Endothelial cell of umbilical vein (primary cell): Measurements from ENCODE around the gene GPHA2. TPM values are rescaled to one million over a fixed set of nuclear protein-coding genes. Genes with fewer than 3 reads are reported as not detected.

Experiments used
- BruUV-seq: library from RNA; stranded (reverse); fragments of 400-500 nt; replicated peaks from 2 replicates; lab custom pipeline; 2021; lab: Mats Ljungman, UMichigan
- CTCF ChIA-PET: fragments of 300-600, 350-600 bp; sonication (Branson Sonifier 250); formaldehyde crosslinking; loops from one replicate; lab custom pipeline; 2021; ENCODE audit warnings: antibody characterized with exemption, inconsistent platforms; lab: Charles Lee
- POLR2A ChIA-PET: fragments of 300-600, 350-600 bp; sonication (Branson Sonifier 250); formaldehyde crosslinking; loops from one replicate; lab custom pipeline; 2021; ENCODE audit warnings: antibody characterized with exemption, inconsistent platforms; lab: Charles Lee
- DNase-seq: peaks from one replicate; pipeline ENCODE4 v3.0.0-alpha.2; 2011; ENCODE audit warnings: low read depth, low spot score
- FAIRE-seq: peaks from 2 replicates; lab custom pipeline; 2011; peaks lifted over from hg19 to GRCh38; lab: Jason Lieb, UNC
- H2AFZ ChIP-seq: 2 replicates; pipeline ENCODE4 v1.6.0; 2012; ENCODE audit warnings: low read depth, low read length, control low read depth, inconsistent platforms
- H3K27ac ChIP-seq: 2 replicates; pipeline ENCODE4 v1.5.1; 2011; ENCODE audit warnings: low read depth, mild to moderate bottlenecking, control low read depth, low read length, moderate library complexity; ENCODE audit not compliant: insufficient read depth
- H3K27me3 ChIP-seq, 2 experiments: 2 replicates each; pipeline versions ENCODE4 v1.6.0 to v1.6.1; 2011; ENCODE audit warnings: low read length in 2 of 2, mixed read lengths in 1 of 2; ENCODE audit not compliant: control insufficient read depth in 2 of 2, insufficient read depth in 2 of 2
- H3K36me3 ChIP-seq, 2 experiments: 2 replicates in 1 of 2; 3 replicates in 1 of 2; pipeline ENCODE4 v1.5.1; 2011; ENCODE audit warnings: low read length in 2 of 2, mild to moderate bottlenecking in 1 of 2, moderate library complexity in 1 of 2; ENCODE audit not compliant: control insufficient read depth in 2 of 2, insufficient read depth in 2 of 2; ENCODE audit errors: extremely low read depth in 1 of 2
- H3K4me1 ChIP-seq: 3 replicates; pipeline ENCODE4 v1.5.1; 2011; ENCODE audit warnings: mild to moderate bottlenecking, low read length; ENCODE audit not compliant: control insufficient read depth, insufficient read depth; ENCODE audit errors: extremely low read depth
- H3K4me2 ChIP-seq: 2 replicates; pipeline ENCODE4 v1.6.1; 2011; ENCODE audit warnings: low read length, control low read depth, mixed read lengths; ENCODE audit not compliant: insufficient read depth
- H3K4me3 ChIP-seq, 3 experiments: fragments of 200-600 bp in 1 of 3; sonication (generic), shearing (Covaris generic) in 1 of 3; replicated peaks in 1 of 3; 2 replicates each; pipeline ENCODE4 v1.5.1; 2011 to 2016; ENCODE audit warnings: control low read depth in 3 of 3, low read length in 3 of 3, mild to moderate bottlenecking in 2 of 3, inconsistent platforms in 1 of 3, low read depth in 1 of 3, moderate library complexity in 1 of 3; ENCODE audit not compliant: insufficient read depth in 1 of 3
- H3K79me2 ChIP-seq: 2 replicates; pipeline ENCODE4 v1.6.0; 2012; ENCODE audit warnings: low read length, inconsistent platforms; ENCODE audit not compliant: control insufficient read depth, insufficient read depth
- H3K9ac ChIP-seq: replicated peaks from 2 replicates; pipeline ENCODE3; 2011; ENCODE audit warnings: low read length, control low read depth; ENCODE audit not compliant: insufficient read depth; ENCODE audit errors: extremely low read depth
- H3K9me1 ChIP-seq: replicated peaks from 3 replicates; pipeline ENCODE4 v1.6.0; 2011; ENCODE audit warnings: mild to moderate bottlenecking, low read length; ENCODE audit not compliant: control insufficient read depth, insufficient read depth; ENCODE audit errors: extremely low read depth
- H3K9me3 ChIP-seq: replicated peaks from 2 replicates; pipeline ENCODE4 v1.5.1; 2012; ENCODE audit warnings: low read length, inconsistent platforms; ENCODE audit not compliant: control insufficient read depth, insufficient read depth
- H4K20me1 ChIP-seq: replicated peaks from 2 replicates; pipeline ENCODE3; 2011; ENCODE audit warnings: mild to moderate bottlenecking, low read length; ENCODE audit not compliant: control insufficient read depth, insufficient read depth; ENCODE audit errors: extremely low read depth
- CTCF ChIP-seq, 2 donors: IDR thresholded peaks; 1 replicate in 1 of 2; 2 replicates in 1 of 2; pipeline ENCODE4 v1.5.1; 2011; ENCODE audit warnings: low read length in 2 of 2, mild to moderate bottlenecking in 2 of 2, moderate library complexity in 2 of 2, control low read depth in 1 of 2, inconsistent platforms in 1 of 2, low read depth in 1 of 2; ENCODE audit not compliant: insufficient read depth in 1 of 2; ENCODE audit errors: extremely low read depth in 1 of 2
- EZH2 ChIP-seq: IDR thresholded peaks from 2 replicates; pipeline ENCODE4 v1.6.1; 2012; ENCODE audit warnings: borderline replicate concordance, low read depth, mild to moderate bottlenecking, moderate library complexity, low read length, inconsistent platforms; ENCODE audit not compliant: severe bottlenecking
- FOS ChIP-seq: IDR thresholded peaks from 2 replicates; pipeline ENCODE4 v1.6.1; 2011; ENCODE audit warnings: mild to moderate bottlenecking, low read length, moderate library complexity, borderline replicate concordance; ENCODE audit not compliant: insufficient read depth
- JUN ChIP-seq: IDR thresholded peaks from 2 replicates; pipeline ENCODE4 v1.6.1; 2011; ENCODE audit warnings: borderline replicate concordance, low read depth; ENCODE audit not compliant: insufficient read length, insufficient read depth
- MAX ChIP-seq: IDR thresholded peaks from 2 replicates; pipeline ENCODE4 v1.6.1; 2011; ENCODE audit not compliant: insufficient read depth, insufficient read length
- MYC ChIP-seq: IDR thresholded peaks from one replicate; pipeline ENCODE4 v1.6.1; 2011; ENCODE audit warnings: mild to moderate bottlenecking, low read depth, low read length
- POLR2A ChIP-seq: IDR thresholded peaks from 2 replicates; pipeline ENCODE4 v1.6.1; 2012; ENCODE audit warnings: low read depth, mild to moderate bottlenecking, control low read depth, low read length
- POLR2AphosphoS5 ChIP-seq: IDR thresholded peaks from 2 replicates; pipeline ENCODE4 v1.6.1; 2012; ENCODE audit warnings: low read depth, mild to moderate bottlenecking, control low read depth, low read length, moderate library complexity; ENCODE audit not compliant: insufficient read depth
- dilution Hi-C: fragments of 300-500 bp; cut with MboI; formaldehyde crosslinking; loops from one replicate; pipeline ENCODE4 v1.15.0; 2019; ENCODE audit warnings: low sequenced_read_pairs; ENCODE audit not compliant: extremely low pct_ligation_motif_present
- intact Hi-C: fragments of 100-400 bp; cut with micrococcal nuclease; formaldehyde crosslinking; loops from one replicate; pipeline ENCODE4 v1.10.0; 2022
- polyA plus RNA-seq, 4 experiments: library from polyadenylated mRNA; depleted of rRNA in 3 of 4; stranded (reverse) in 3 of 4; unstranded in 1 of 4; fragments of >200 nt; gene quantifications; 2 replicates each; pipeline versions ENCODE4 v1.2.1 to v1.2.3, GENCODE V29; 2011 to 2012; ENCODE audit warnings: missing spikeins in 1 of 4
- total RNA-seq: library from RNA; stranded (reverse); gene quantifications from 2 replicates; pipeline ENCODE4 v1.2.3, GENCODE V29; 2021

The GPHA2 gene
- total and polyA plus RNA-seq, 2 donors (not counting 3 experiments of a cell fraction or from before 2014, with no cell fraction given), result not detected

DNA sequence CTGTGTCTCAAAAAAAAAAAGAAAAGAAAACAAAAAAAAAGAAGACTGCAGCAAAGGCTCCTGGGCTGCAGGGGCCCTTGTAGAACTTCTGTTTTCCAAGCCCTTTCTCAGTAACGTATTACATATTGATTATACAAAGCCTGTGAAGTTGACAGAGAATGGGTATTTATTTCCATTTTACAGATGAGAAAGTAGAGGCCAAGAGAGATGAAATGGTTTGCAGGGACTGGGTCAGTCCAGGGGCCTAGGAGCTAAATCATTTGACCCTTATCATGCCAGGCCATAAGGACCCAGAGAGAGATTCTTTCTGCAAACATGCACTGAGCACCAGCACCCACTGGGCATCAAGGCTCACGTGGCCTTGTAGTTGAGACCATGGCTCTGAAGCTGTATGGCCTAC, 6.7 kb downstream of the GPHA2 start:
- no peaks in the 10 kb centered on the region for H3K27me3 ChIP-seq
- dilution Hi-C loops, result no loop called here
- no peak overlapping the region for H3K4me2 ChIP-seq
- DNase-seq (no peak), FAIRE-seq (no peak)
- H3K36me3 ChIP-seq, result peaks cover 3 to 37% of the 10 kb centered on the region in 2 experiments
- no peak overlapping the region for H2AFZ ChIP-seq
- H3K9ac ChIP-seq, result no peak overlapping the region
- intact Hi-C loops, result no loop called here
- BruUV-seq, result no TSS peak
- no peaks in the 10 kb centered on the region for H3K79me2 ChIP-seq
- H3K9me3 ChIP-seq, result no peaks in the 10 kb centered on the region
- H3K9me1 ChIP-seq, result no peaks in the 10 kb centered on the region
- no peak overlapping the region for H3K27ac ChIP-seq
- no peak overlapping the region for H3K4me3 ChIP-seq
- ChIA-PET POLR2A (no interaction called here), CTCF (interaction anchor here (1.8 to 2.0 kb wide), 2 partner anchors 11 to 68 kb away, joined by 4 to 7 read pairs; partner anchors contain the start of gene BATF2)
- TF ChIP-seq CTCF (IDR thresholded peaks at IDR 0.05; ENCODE audit: extremely low read depth in 1 of 2, insufficient read depth in 1 of 2, low read depth in 1 of 2, low read length in 2 of 2), result no peak
- no peak for TF ChIP-seq POLR2A
- TF ChIP-seq MYC, result no peak
- no peak for TF ChIP-seq POLR2AphosphoS5
- no peak for TF ChIP-seq FOS
- TF ChIP-seq MAX, result no peak
- TF ChIP-seq EZH2, result no peak
- no peak for TF ChIP-seq JUN
- peaks cover 7% of the 10 kb centered on the region for H3K4me1 ChIP-seq
- H4K20me1 ChIP-seq, result no peaks in the 10 kb centered on the region
